SK-N-SH (cell line): ENCODE measurements around the gene COQ5. TPM values are rescaled to one million over a fixed set of nuclear protein-coding genes. Genes with fewer than 3 reads are reported as not detected.
"Not testable (repeated sequence)": the region's sequence is repeated elsewhere in the genome, so short reads cannot be mapped to it uniquely, and the experiment has no call there.

Source experiments
- CTCF ChIA-PET: fragments of 300-600, 350-600 bp; formaldehyde crosslinking; extraction: SDS; loops from one replicate; lab custom pipeline; 2021; lab: Yijun Ruan, JAX
- POLR2A ChIA-PET: fragments of 350-600 bp; sonication (Branson Sonifier 250); formaldehyde crosslinking; extraction: SDS; loops from one replicate; lab custom pipeline; 2020; ENCODE audit warnings: antibody characterized with exemption, inconsistent platforms; lab: Yijun Ruan, JAX
- DNase-seq: peaks from one replicate; pipeline ENCODE4 v3.0.0; 2012
- H2AFZ ChIP-seq: fragments of 200-600 bp; sonication (generic); 2 replicates; pipeline ENCODE4 v1.8.1; 2016; ENCODE audit warnings: antibody characterized with exemption, mild to moderate bottlenecking, low read depth
- H3F3A ChIP-seq: fragments of 200-600 bp; sonication (generic); replicated peaks from 2 replicates; pipeline ENCODE3; 2016; ENCODE audit warnings: antibody characterized with exemption, mild to moderate bottlenecking; ENCODE audit not compliant: insufficient read depth
- H3K27ac ChIP-seq, 2 experiments: fragments of 200-500 bp in 1 of 2; fragments of 200-600 bp in 1 of 2; sonication (Bioruptor generic) in 1 of 2; sonication (generic), shearing (Covaris generic) in 1 of 2; 2 replicates each; pipeline versions ENCODE4 v1.5.1 to v1.6.1; 2014 to 2016; ENCODE audit warnings: low read depth in 2 of 2, inconsistent platforms in 1 of 2, low read length in 1 of 2, mild to moderate bottlenecking in 1 of 2, mixed read lengths in 1 of 2
- H3K27me3 ChIP-seq: fragments of 200-600 bp; sonication (generic), shearing (Covaris generic); 2 replicates; pipeline ENCODE4 v1.6.1; 2016; ENCODE audit warnings: mixed run types; ENCODE audit not compliant: insufficient read depth
- H3K36me3 ChIP-seq, 2 experiments: fragments of 200-500 bp in 1 of 2; fragments of 200-600 bp in 1 of 2; sonication (Bioruptor generic) in 1 of 2; sonication (generic) in 1 of 2; replicated peaks in 1 of 2; 2 replicates each; pipeline versions ENCODE3 to v1.5.1; 2014 to 2016; ENCODE audit warnings: low read length in 1 of 2, mild to moderate bottlenecking in 1 of 2; ENCODE audit not compliant: insufficient read depth in 2 of 2, control insufficient read depth in 1 of 2
- H3K4me1 ChIP-seq, 2 experiments: fragments of 200-500 bp in 1 of 2; fragments of 200-600 bp in 1 of 2; sonication (Bioruptor generic) in 1 of 2; sonication (generic), shearing (Covaris generic) in 1 of 2; 2 replicates each; pipeline versions ENCODE4 v1.5.1 to v1.6.1; 2014 to 2016; ENCODE audit warnings: low read depth in 1 of 2, low read length in 1 of 2, mixed run types in 1 of 2; ENCODE audit not compliant: insufficient read depth in 2 of 2, control insufficient read depth in 1 of 2
- H3K4me2 ChIP-seq: fragments of 200-600 bp; sonication (generic), shearing (Covaris generic); 2 replicates; pipeline ENCODE4 v1.6.1; 2017; ENCODE audit warnings: mixed run types
- H3K4me3 ChIP-seq, 2 experiments: fragments of 200-500 bp in 1 of 2; fragments of 200-600 bp in 1 of 2; sonication (Bioruptor generic) in 1 of 2; sonication (generic), shearing (Covaris generic) in 1 of 2; 2 replicates each; pipeline versions ENCODE4 v1.5.1 to v1.8.1; 2014 to 2016; ENCODE audit warnings: low read depth in 2 of 2, inconsistent platforms in 1 of 2, low read length in 1 of 2, mild to moderate bottlenecking in 1 of 2, mixed read lengths in 1 of 2, moderate library complexity in 1 of 2
- H3K79me2 ChIP-seq: fragments of 200-600 bp; sonication (generic); 2 replicates; pipeline ENCODE4 v1.8.1; 2017; ENCODE audit warnings: mild to moderate bottlenecking; ENCODE audit not compliant: insufficient read depth
- H3K9ac ChIP-seq: fragments of 200-600 bp; sonication (generic); 2 replicates; pipeline ENCODE4 v1.6.1; 2017; ENCODE audit warnings: mixed run types
- H3K9me2 ChIP-seq: fragments of 200-600 bp; sonication (generic); 2 replicates; pipeline ENCODE4 v1.6.1; 2017; ENCODE audit warnings: mixed run types
- H3K9me3 ChIP-seq: fragments of 200-600 bp; sonication (generic); 2 replicates; pipeline ENCODE4 v1.6.1; 2017; ENCODE audit warnings: mixed run types, mild to moderate bottlenecking, moderate library complexity
- H4K20me1 ChIP-seq: fragments of 200-600 bp; sonication (generic); 2 replicates; pipeline ENCODE4 v1.6.1; 2017; ENCODE audit warnings: mild to moderate bottlenecking, mixed run types; ENCODE audit not compliant: insufficient read depth
- CHD2 ChIP-seq: fragments of 150-350 bp; IDR thresholded peaks from 2 replicates; pipeline ENCODE4 v1.6.1; 2018; ENCODE audit warnings: low read length; ENCODE audit not compliant: partially characterized antibody
- ELF1 ChIP-seq: IDR thresholded peaks from 2 replicates; pipeline ENCODE4 v1.4.0; 2012
- EP300 ChIP-seq, 2 experiments: IDR thresholded peaks; 2 replicates each; pipeline versions ENCODE4 v1.4.0 to v1.6.1; 2012; ENCODE audit warnings: borderline replicate concordance in 1 of 2, low read depth in 1 of 2, low read length in 1 of 2
- FOSL2 ChIP-seq: IDR thresholded peaks from 2 replicates; pipeline ENCODE4 v1.4.0; 2012; ENCODE audit warnings: low read depth, mild to moderate bottlenecking, moderate library complexity, borderline replicate concordance
- FOXM1 ChIP-seq: IDR thresholded peaks from 2 replicates; pipeline ENCODE4 v1.4.0; 2012; ENCODE audit warnings: low read depth, mild to moderate bottlenecking
- MEF2A ChIP-seq: IDR thresholded peaks from 2 replicates; pipeline ENCODE4 v1.4.0; 2012; ENCODE audit warnings: low read depth, borderline replicate concordance
- RAD21 ChIP-seq: IDR thresholded peaks from 2 replicates; pipeline ENCODE4 v1.6.1; 2012; ENCODE audit warnings: mild to moderate bottlenecking, low read length
- RCOR1 ChIP-seq: fragments of 150-350 bp; IDR thresholded peaks from 2 replicates; pipeline ENCODE4 v1.6.1; 2017; ENCODE audit warnings: antibody characterized with exemption, low read length
- SMC3 ChIP-seq: IDR thresholded peaks from 2 replicates; pipeline ENCODE4 v1.6.1; 2012; ENCODE audit warnings: low read depth, low read length, improper control_type of control experiment
- TEAD4 ChIP-seq: IDR thresholded peaks from 2 replicates; pipeline ENCODE4 v1.4.0; 2012; ENCODE audit warnings: mild to moderate bottlenecking, borderline replicate concordance; ENCODE audit not compliant: insufficient read depth
- WGBS: methylation state at CpG from one replicate; pipeline ENCODE4 v1.1.6; 2017; ENCODE audit warnings: low lambda C conversion rate; 5-methylcytosine and 5-hydroxymethylcytosine counted together
- polyA plus RNA-seq, 3 experiments: library from polyadenylated mRNA; depleted of rRNA; stranded (reverse); fragments of >200 nt; gene quantifications; 2 replicates each; pipeline ENCODE4 v1.2.3, GENCODE V29; 2012
- TF ChIP-seq, protein P1 (sequence below): fragments of 150-350 bp; IDR thresholded peaks from 2 replicates; pipeline ENCODE4 v1.6.1; 2016; ENCODE audit warnings: mild to moderate bottlenecking, low read depth, low read length

Gene COQ5
- polyA plus RNA-seq, 1 of the 3 experiments (the other 2 are of a cell fraction), result 28.0 TPM

DNA sequence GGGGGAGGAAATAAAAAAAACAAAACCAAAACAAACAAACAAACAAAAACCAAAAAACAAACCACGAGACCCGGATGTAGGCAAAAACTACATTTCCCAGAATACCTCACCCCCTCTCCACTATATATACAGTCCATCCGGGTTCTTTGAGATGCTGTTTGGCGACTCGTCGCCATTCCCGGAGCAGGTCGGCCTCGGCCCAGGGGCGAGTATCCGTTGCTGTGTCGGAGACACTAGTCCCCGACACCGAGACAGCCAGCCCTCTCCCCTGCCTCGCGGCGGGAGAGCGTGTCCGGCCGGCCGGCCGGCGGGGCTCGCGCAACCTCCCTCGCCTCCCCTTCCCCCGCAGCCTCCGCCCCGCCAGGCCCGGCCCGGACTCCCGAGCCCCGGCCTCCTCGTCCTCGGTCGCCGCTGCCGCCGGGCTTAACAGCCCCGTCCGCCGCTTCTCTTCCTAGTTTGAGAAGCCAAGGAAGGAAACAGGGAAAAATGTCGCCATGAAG, 5.3 kb upstream of the COQ5 start, which contains the start of gene RNF10 (continued):
- TF ChIP-seq, protein P1, sequence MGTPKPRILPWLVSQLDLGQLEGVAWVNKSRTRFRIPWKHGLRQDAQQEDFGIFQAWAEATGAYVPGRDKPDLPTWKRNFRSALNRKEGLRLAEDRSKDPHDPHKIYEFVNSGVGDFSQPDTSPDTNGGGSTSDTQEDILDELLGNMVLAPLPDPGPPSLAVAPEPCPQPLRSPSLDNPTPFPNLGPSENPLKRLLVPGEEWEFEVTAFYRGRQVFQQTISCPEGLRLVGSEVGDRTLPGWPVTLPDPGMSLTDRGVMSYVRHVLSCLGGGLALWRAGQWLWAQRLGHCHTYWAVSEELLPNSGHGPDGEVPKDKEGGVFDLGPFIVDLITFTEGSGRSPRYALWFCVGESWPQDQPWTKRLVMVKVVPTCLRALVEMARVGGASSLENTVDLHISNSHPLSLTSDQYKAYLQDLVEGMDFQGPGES, result no peak
- TF ChIP-seq ELF1, result peak; percentile 79

DNA sequence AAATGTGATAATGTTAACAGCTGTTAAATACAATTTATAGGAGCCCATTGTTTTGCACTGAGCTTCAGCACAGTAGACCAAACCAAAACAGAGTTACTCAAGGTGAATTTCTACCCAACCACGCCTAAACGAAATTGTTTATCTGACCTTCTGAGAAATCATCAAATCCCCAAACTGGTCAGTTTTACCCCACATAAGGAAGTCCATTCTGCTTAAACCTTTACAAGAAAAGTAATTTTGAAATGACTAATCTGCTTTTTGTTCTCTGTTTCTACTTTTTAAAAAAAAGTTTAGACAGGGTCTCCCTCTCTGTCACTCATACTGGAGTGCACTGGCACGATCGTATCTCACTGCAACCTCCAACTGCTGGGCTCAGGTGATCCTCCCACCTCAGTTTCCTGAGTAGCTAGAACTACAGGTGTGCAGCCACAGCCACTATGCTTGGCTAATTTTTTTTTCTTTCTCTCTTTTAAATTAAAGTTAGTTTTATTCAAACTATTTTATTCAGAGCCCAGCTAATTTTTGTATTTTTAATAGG, 3.8 kb upstream of the COQ5 start:
- POLR2A ChIA-PET, result no interaction called here
- H3K4me2 ChIP-seq, result no peak overlapping the region
- CTCF ChIA-PET, result interaction anchor here (0.7 kb wide), 1 partner anchor 215 kb away, joined by 3 read pairs; no protein-coding TSS in a partner anchor

DNA sequence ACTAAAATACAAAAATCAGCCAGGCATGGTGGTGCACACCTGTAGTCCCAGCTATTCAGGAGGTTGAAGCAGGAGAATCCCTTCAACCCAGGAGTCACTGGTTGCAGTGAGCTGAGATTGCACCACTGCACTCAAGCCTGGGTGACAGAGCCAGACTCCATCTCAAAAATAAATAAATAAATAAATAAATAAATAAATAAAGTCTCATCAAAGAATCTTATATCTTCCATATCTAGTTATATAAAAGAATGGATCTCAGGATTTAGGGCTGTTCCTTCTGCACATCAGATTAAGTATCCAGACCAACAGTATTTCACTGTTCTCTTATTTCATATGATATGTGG, 1.4 kb upstream of the COQ5 start:
- H3K9me3 ChIP-seq, H3K9me2 ChIP-seq, H2AFZ ChIP-seq, H3K4me3 ChIP-seq, H3F3A ChIP-seq, H3K4me2 ChIP-seq, H3K27ac ChIP-seq, H3K9ac ChIP-seq, H3K27me3 ChIP-seq, H3K36me3 ChIP-seq, H3K4me1 ChIP-seq, DNase-seq, CTCF ChIA-PET, POLR2A ChIA-PET, H4K20me1 ChIP-seq: not testable (repeated sequence)
- peaks cover 26% of the 10 kb centered on the region for H3K79me2 ChIP-seq

More for the DNA sequence above, 3.8 kb upstream of the COQ5 start:
- TF ChIP-seq CHD2, result no peak
- no peak for TF ChIP-seq TEAD4
- TF ChIP-seq FOSL2, result no peak
- TF ChIP-seq, all 33 proteins: peak for 0
- no peak for DNase-seq
- Histone ChIP-seq H3K36me3 (peaks cover 0 to 8% of the 10 kb centered on the region in 2 experiments), H3K9me3 (no peaks in the 10 kb centered on the region), H3K4me1 (peaks cover 22% of the 10 kb centered on the region in 2 experiments), H3K79me2 (peaks cover 42% of the 10 kb centered on the region), H3K4me3 (no peak overlapping the region), H3K9me2 (no peaks in the 10 kb centered on the region), H3K27me3 (no peaks in the 10 kb centered on the region), H4K20me1 (peaks cover 31% of the 10 kb centered on the region), H3K27ac (no peak overlapping the region), H2AFZ (no peak overlapping the region), H3F3A (peaks cover 7% of the 10 kb centered on the region), H3K9ac (no peak overlapping the region)
- WGBS, result 75% methylated on average over 4 of the region's 4 CpGs

DNA sequence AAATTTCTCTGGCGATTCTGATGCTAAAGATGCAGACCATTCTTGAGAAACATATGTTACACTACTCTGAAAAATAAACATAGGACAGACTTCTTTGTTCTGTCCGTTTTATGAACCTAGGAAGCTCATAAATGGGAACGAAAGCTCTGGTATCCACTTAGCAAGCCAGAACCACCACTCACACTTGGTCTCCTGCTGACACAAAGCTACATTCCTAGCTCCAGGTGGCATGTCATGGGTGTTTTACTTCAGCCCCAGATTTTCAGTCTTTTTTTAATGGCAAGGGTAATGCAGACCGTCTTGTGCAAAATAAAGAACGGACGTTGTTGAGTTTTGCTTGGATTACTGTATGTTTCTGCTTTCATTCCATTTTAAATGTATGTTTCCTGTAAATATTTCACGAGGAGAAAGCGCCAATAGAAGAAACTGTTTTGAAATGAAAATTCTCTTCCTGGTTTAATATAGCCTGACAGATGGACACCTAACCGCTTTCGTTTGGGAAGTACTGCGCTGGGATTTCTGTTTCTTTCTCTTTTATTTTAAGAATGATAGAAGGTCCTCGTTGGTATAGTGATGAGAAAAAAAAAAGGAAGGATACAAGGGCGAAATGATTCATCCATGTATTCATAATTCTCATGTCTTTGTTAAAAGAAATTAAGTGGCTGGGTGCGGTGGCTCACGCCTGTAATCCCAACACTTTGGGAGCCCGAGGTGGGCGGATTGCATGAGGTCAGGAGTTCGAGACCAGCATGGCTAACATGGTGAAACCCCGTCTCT, 871 bp upstream of the COQ5 start:
- no peak overlapping the region for H3K9ac ChIP-seq
- TF ChIP-seq SMC3 (no peak), EP300 (IDR thresholded peaks at IDR 0.05; ENCODE audit: borderline replicate concordance in 1 of 2, low read depth in 1 of 2, low read length in 1 of 2) (no peak), RAD21 (no peak), MEF2A (no peak), RCOR1 (no peak), FOXM1 (no peak)
- H3K27me3 ChIP-seq, result no peaks in the 10 kb centered on the region
- ChIA-PET POLR2A (interaction anchor here (1.7 kb wide), 1 partner anchor 60 kb away, joined by 4 read pairs; the partner anchor contains the start of gene SRSF9), CTCF (interaction anchor here (1.0 to 1.3 kb wide), 2 partner anchors 31 to 61 kb away, joined by 4 read pairs; no protein-coding TSS in a partner anchor)
- peaks cover 20% of the 10 kb centered on the region for H3K79me2 ChIP-seq
- peak; percentile 30 for DNase-seq
- H4K20me1 ChIP-seq, result peaks cover 1% of the 10 kb centered on the region
- H3K36me3 ChIP-seq, result no peaks in the 10 kb centered on the region
- H3K9me3 ChIP-seq, result no peaks in the 10 kb centered on the region
- 75% methylated on average over 19 of the region's 19 CpGs for WGBS
- H2AFZ ChIP-seq, result peak overlapping the region; percentile 96
- H3F3A ChIP-seq, result no peaks in the 10 kb centered on the region
- H3K4me3 ChIP-seq, result peak overlapping the region in 1 of 2 experiments; percentile 93; a peak in 3 of 4 replicates
- H3K4me2 ChIP-seq, result peak overlapping the region; percentile 65
- H3K27ac ChIP-seq, result peak overlapping the region; percentile 72 to 82; a peak in 3 of 4 replicates
- no peaks in the 10 kb centered on the region for H3K9me2 ChIP-seq
- H3K4me1 ChIP-seq, result peaks cover 0 to 5% of the 10 kb centered on the region in 2 experiments; a peak in 2 of 4 replicates
